Subcutaneous adipose tissue (tissue), 4 donors: Measurements from ENCODE around the gene DNM2. TPM values are rescaled to one million over a fixed set of nuclear protein-coding genes. Genes with fewer than 3 reads are reported as not detected.

Experiments
- total RNA-seq, 4 donors: library from RNA; depleted of rRNA; stranded (reverse); fragments of >200 nt; gene quantifications; one replicate each; pipeline ENCODE4 v1.1.0, GENCODE V29; 2016
- TF ChIP-seq, protein P1 (sequence below): fragments of 450-650 bp; IDR thresholded peaks from one replicate; pipeline ENCODE4 v1.5.1; 2016; ENCODE audit warnings: low read depth, mild to moderate bottlenecking, control low read depth, antibody characterized with exemption, moderate library complexity

The DNM2 gene
- total RNA-seq, 4 donors from 2014 or later, result 63.9 to 140 (median 91.5) TPM

DNA sequence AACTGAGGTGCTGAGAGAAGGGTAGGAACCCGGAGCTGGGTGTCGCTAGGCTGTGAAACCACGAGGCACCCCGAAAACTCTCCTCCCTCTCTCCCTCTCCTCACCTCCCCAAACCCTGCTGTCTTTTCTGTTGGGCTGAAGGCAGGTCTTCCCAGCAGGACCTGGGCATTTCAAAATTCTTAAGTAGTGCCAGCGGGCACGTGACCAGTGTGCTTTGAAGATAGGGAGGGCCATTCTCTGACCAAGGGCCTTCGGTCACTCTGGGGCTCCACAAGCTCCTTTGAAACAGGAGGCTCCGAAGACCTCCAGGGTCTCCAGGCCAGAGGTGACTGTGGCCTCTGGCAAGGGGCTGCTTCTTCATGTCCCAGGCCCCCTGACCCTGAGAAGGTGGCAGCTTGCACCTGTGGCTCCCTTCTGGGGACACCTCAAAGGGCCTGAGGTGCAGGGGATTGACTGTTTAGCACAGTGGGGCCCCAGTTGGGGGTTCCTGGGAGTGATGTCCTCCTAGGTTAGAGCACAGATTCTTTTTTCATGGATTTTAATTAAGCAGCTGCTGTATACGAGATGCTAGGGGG, 48.3 kb downstream of the DNM2 start:
- TF ChIP-seq, protein P1, sequence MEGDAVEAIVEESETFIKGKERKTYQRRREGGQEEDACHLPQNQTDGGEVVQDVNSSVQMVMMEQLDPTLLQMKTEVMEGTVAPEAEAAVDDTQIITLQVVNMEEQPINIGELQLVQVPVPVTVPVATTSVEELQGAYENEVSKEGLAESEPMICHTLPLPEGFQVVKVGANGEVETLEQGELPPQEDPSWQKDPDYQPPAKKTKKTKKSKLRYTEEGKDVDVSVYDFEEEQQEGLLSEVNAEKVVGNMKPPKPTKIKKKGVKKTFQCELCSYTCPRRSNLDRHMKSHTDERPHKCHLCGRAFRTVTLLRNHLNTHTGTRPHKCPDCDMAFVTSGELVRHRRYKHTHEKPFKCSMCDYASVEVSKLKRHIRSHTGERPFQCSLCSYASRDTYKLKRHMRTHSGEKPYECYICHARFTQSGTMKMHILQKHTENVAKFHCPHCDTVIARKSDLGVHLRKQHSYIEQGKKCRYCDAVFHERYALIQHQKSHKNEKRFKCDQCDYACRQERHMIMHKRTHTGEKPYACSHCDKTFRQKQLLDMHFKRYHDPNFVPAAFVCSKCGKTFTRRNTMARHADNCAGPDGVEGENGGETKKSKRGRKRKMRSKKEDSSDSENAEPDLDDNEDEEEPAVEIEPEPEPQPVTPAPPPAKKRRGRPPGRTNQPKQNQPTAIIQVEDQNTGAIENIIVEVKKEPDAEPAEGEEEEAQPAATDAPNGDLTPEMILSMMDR, result no peak

DNA sequence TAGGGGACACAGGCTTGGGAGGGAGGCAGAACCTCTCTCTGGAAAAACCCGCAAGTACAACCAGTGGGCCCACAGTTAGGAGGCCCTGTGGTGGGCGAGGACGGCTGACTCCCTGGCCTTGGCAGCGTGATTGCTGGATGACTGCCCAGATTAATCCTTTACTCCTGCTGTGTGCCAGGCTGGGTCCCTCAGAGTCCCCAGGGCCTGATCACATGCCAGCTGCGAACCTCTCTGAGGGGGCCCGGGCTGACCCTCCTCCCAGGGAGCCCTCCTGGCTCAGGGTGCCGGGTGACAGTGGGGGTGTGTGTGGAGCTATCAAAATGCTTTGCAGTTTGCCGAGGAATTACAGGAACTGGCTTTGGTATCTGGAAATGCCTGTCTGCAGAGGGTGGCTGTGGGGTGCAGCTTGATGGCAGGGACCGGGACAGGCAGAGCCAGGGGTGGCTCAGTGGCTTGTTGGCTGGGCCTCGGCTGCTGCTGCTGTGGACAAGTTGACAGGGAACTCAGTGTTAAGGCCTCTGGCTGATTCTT, 48.9 kb downstream of the DNM2 start:
- TF ChIP-seq, protein P1, result no peak

DNA sequence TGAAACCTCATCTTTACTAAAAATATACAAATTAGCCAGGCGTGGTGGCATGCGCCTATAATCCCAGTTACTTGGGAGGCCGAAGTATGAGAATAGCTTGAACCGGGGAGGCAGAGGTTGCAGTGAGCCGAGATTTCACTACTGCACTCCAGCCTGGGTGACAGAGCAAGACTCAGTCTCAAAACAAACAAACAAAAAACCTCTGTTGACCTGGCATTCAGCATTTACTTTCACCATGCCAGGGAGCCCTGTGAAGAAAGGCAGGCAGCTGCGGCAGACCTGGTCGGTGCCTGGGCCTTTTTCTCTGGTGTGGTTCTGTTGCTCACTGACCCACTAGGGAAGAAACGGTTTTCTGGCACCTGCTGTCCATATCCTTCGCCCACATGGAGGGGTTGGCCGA, 49.8 kb downstream of the DNM2 start:
- TF ChIP-seq, protein P1, result no peak

DNA sequence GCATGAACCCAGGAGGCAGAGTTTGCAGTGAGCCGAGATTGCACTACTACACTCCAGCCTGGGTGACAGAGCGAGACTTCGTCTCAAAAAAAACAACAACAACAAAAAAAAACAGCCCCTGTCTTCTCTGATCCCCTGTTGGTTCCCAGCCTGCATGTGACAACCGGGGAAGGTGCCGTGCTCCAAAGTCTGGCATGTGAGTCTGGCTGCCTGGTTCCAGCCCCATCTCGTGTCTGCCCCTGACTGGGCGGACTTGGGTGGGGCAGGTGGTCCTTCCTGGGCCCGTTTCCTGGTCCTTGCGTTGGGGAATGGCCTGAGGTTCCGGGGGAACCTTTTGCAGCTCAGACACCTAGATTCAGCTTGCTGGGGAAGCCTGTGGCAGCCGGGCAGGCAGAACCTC, 50.5 kb downstream of the DNM2 start:
- TF ChIP-seq, protein P1, result no peak

DNA sequence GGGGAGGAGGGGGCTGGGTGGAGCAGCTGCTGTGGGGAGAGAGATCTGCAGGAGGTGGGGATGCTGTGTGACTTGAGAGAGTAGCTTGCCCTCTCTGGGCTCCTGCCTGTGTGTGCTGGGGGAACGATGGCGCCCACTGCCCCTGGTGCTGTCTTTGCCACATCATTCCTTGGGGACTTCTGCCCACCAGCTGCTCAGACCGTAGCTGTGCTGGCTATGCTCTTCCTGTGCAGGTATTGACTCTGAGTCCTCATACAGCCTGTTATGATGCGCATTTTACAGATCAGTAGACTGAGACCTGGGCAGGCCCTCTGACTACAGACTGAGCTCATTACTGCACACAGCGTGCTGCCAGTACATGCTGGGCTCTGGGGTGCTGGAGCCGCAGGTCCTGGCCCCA, 51.1 kb downstream of the DNM2 start:
- TF ChIP-seq, protein P1, result no peak

DNA sequence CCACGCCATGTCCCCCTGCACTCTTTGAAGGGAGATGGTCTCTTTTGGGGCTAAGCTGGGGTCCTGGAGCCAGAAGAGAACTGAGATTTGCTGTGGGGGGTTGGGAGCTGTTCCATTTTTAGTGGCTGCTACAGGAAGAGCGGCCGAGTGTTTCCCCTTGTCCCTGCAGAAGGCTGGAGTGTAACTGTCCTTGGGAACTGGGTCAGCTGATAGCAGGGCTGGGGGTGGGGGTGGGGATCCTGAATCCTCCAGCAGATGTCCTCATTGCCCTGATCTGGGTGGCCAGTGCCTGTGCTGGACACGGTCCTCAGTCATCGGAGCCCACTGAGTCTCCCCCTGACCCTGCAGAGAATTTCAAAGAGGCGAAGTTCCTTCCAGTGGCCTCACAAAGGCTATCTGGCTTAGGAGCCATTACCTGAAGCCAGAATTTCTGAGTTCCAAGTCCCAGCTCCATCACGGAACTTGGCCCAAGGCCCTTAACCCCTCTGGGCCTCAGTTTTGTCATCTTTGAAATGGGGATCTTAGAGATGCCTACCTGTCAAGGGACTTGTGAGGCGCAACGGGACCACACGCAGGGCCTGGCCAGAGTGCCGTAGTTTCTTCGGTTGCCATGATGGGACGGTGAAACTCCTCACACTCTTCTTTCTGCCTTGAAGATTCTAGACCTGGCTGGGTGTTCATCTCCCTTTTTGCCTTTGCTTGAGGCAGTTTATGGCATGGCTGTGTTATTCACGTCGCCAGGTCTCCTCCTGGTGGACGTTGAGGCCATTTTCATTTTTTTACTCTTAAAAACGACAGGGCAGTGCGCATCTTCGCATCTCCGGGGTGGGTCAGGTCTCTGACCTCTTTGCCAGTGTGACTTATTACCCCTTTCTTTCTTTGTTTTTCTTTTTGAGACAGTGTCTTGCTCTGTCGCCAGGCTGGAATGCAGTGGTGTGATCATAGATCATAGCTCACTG, 51.9 kb downstream of the DNM2 start:
- TF ChIP-seq, protein P1, result no peak

DNA sequence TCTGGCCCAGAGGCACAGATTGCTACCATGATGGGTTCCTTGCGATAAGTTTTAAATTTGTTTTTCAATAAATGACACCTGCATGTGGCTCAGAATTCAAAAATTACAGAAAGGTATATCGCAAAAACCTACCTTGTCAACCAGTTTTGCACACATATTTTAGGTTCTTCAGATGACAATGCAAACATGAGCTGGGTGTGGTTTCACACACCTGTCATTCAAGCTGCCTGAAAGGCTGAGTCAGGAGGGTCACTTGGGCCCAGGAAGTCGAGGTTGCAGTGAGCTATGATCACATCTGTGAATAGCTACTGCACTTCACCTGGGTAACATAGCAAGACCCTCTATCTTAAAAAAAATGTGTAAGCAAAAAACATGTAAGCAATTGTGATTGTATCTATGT, 56.1 kb downstream of the DNM2 start:
- TF ChIP-seq, protein P1, result no peak
